NCI-H2227 treated with DMSO at 0.1 percent for 48 hours (cell line): ENCODE data around the gene CFAP299.
A peak's percentile ranks its signal among the peaks of the same experiment; 100 is the strongest.

ENCODE experiments used
- DNase-seq: peaks from one replicate; lab custom pipeline; 2025; lab: John Stamatoyannopoulos, UW

Gene CFAP299

DNA sequence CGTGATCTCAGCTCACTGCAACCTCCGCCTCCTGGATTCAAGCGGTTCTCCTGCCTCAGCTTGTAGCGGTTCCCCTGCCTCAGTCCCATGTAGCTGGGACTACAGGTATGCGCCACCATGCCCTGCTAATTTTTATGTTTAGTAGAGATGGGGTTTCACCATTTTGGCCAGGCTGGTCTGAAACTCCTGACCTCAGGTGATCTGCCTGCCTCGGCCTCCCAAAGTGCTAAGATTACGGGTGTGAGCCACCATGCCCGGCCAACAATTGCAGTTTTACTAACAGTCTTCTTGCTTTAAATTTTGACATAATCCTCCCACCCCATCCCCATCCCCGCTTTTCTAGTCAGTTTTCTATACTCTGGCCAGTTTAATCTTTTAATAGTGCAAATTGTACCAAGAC, 112.0 kb downstream of the CFAP299 start:
- DNase-seq, result no peak

DNA sequence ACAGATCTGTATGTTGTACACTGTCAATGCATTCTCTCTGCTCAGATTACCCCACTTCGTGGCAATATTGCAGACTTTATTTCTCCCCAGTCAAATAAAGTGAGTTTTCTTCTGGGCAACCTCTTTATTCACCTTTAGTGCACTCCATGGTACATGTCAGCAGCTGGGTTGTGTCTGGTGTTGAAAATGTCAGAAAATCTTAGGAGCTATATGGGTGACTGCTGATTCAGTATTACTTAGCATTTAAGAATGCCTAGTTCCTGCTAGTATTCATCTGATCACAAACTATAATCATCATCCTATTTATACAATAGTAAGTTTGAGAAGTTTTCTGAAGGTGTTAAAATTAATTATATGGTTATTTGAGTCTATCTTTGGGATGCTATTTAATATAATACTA, 112.5 kb downstream of the CFAP299 start:
- DNase-seq, result no peak

DNA sequence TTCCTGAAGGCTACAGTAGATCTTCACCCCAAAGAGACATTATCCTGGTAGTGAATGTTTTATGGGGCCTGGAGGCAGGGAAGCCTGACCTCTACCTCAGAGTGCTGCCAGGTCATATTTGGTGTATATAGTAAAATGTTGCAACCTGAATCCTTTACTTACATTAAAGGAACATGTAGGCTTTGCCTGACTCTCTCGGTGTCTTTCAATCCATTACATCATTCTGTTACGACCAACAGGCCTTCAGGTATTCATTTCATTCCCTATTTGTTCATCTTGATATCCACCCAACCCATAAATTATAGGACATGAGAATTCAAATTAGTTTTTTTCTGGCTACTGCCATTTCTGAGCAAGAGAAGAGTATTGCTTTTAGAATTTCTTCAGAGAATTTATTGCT, 116.5 kb downstream of the CFAP299 start:
- no peak for DNase-seq

DNA sequence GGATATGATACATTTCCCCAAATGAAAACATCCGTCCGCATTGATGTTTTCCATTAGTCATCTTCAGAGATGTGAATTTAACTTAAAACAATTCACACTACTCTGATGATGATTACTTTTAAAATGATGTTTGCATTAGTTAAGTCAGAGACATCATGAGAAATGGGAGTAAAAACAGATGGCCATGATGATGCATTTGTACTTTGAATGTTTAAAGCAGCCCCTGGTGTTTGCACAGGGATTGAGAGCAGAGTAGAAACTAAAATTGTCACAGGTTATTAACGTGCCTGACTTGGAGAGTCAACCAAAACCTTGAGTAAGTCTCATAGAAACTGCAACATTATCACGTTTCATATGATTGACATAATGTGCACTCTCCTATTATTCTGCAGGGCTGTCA, 117.2 kb downstream of the CFAP299 start:
- no peak for DNase-seq

DNA sequence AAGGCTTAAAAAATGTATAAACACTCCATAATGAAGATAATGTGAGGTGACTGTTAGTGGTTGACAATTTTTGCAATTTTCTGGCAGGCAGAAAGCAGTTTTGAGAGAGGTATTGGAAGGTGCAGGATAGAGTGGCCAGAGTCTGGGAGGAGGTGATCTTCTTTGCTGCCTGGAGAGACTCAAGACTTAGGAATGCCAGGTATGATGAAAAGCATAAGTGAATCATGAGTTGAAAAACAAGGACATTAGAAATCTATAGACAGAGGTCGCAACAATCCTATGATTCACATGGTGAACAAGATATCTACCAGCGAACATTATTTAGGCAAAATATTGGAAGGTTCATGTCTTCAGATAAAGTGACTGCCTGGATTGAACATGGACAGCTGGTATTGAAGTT, 118.5 kb downstream of the CFAP299 start:
- DNase-seq, result no peak

DNA sequence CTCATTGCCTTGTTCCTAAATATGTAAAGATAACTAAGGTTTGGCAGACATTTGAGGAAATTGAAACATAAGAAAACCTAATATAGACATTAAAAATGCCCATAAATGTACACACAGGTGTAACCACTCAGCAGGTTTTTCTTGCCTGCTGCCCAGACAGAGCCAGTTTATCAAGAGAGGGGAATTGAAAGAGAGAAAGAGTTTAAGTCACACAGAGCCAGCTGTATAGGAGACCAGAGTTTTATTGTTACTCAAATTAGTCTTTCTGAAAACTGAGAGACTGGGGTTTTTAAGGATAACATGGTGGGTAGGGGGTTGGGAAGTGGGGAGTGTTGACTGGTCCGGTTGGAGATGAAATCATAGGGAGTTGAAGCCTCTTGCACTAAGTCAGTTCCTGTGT, 119.0 kb downstream of the CFAP299 start:
- no peak for DNase-seq

DNA sequence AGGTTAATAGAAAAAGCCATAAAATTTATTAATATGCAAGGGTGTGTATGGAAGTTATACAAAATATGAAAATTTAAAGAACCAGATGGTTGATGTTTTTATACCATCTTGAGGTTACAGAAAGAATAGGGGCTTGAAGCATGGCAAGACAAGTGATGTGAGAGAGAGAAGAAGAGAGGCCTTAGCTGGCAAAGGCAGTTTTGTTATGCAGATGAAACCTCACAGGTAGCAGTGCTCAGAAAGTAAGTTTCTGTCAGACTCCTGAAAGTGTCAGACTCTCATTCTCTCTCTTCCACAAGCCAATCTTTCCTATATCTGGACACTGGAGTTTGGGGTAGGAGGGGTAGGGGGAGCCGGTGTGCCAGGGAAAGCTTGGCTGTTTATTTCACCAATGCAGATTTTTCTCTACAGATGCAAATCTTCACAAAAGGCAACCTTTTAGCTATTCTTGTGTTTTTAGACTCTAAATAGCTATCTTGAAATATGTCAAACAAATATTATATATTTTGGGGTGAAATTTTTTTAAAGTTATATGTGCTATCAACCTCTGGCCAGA, 124.5 kb downstream of the CFAP299 start:
- no peak for DNase-seq

DNA sequence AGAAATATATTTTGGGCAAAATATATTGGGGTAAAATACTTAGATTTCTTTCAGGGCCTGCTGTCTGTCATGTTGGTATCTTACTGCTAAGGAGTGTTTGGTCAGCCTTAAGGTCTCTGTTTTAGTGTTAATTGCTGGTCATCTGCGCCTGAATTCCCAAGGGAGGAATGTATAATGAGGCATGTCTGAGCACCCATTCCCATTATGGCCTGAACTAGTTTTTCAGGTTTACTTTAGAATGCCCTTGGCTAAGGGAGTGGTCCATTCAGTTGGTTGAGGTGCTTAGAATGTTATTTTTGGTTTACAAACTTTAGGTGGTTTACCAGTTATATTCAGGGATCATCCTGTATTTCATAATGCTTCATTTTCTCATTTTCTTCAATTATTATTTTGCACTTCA, 125.9 kb downstream of the CFAP299 start:
- no peak for DNase-seq

DNA sequence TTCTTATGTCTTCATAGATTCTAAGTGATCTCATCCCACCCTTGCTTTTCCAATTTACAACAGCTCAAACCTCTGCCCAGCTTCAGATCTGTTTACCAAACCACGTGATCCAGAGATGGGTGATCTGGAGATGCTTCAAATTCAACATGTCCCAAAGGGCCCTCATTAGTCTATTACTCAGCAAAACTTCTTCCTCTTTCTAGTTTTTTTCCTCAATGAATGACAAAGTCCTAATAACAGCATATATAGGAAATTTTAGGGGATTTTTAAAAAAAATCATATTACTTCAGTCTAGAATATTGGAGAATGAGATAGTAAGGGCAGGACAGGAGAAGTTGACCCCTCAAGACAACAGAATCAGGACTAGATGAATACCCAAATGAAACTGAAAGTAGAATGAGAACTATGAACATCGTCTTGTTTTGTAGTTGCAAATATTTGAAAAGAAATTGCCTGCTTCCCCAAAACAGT, 127.1 kb downstream of the CFAP299 start:
- no peak for DNase-seq

DNA sequence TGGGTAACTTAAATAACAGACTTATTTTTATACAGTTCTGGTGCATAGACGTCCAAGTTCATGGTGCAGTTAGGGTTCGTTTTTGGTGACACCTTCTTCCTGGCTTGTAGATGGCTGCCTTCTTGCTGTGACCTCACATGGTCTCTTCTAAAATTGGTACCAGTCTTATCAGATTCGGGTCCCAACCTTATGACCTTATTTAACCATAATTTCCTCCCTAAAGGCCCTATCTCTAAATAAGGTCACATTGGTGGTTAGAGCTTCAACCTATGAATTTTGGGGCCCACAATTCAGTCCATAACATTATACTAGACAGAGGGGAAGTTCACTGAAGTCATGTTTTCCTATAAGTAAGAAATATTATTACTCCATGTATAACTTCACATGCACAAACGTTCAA, 128.0 kb downstream of the CFAP299 start:
- no peak for DNase-seq

DNA sequence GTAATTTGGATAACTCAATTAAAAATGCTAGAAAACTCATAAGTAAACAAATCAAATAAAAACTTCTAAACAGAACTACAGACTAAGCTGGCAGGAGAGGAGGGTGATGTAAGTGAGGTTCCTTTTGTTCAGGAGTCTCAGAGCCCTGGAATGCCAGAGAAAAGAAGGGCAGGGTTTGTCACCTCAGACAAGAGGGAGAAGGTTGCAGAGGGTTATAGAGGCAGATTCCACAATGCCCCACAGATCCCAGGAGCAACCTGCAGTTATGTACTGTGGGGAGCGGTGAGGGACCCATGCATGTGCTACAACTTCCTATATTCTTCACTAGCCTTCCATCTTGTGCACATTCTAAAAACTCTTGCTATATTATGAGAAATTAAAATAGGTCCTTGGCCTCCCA, 129.7 kb downstream of the CFAP299 start:
- no peak for DNase-seq

DNA sequence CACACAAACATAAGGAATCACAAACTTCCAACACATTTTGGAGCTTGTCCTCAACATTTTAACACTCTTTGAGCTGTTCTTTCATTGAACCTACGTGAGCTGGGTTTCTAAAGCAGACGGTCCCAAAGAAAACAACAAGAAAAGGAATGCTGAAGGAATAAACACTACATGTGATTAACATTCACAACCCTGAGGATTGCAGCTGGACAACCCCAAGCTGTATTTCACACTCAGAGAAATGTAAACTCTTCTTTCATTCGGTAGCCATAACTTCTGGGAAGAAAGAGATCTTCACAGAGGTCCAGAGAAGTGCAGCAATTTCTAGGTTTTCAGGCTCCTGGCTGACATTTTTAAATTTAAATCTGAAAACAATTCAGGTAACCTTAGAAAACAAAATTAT, 130.2 kb downstream of the CFAP299 start:
- DNase-seq, result no peak

DNA sequence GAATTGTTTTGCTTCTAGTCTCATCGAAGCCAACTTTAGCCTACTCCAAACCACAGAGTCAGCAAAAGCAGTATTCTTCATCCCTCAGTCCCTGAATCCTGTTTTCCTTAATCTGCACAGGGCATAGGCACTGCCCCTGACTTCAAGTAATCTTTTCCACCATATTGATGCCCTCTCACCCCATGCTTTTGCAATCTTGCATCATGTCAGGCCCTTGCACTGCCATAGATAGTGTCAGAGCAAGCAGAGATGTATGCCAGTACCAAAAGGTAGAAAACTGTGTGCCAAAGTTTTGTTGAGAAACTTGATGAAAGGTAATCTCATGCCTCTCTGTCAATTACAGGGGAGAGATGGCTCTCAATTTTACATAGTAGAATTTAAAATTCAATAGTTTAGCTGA, 131.1 kb downstream of the CFAP299 start:
- no peak for DNase-seq

DNA sequence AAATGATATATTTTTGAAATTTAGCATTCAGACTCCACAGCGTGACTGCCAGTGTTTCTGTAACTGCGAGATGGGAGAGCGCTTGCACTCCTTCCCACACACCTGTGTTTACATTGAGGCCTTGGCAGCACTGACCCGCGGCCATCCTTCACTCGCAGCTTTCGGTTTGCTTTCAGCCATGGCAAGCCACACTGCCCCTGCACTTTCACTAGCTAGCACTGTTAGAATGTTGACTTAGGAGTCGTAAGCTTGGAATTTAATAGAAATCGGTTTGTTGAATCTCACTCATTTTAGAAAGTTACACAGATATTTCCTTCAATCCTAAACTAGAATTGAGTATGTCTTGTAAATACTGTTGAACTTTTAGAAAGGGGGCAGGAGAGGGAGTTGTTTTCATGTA, 136.2 kb downstream of the CFAP299 start:
- DNase-seq, result peak; percentile 17

DNA sequence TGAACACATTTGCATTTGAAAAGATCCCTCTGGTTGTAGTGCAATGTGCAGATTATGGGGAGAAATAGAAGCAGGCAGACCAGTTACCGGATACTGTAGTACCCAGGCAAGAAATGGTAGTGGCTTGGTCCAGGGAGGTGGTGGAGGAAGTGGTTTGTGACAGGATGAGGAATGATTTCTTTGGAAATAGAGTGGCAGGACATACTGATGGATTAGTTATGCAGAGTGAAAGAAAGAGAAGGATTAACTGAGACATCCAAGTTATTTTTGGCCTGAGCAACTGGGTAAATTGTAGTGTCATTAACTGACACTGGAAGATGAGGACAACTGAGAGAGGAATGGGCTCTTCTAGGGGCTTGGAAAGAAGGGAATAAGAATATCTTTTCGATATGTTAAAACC, 139.7 kb downstream of the CFAP299 start:
- no peak for DNase-seq

DNA sequence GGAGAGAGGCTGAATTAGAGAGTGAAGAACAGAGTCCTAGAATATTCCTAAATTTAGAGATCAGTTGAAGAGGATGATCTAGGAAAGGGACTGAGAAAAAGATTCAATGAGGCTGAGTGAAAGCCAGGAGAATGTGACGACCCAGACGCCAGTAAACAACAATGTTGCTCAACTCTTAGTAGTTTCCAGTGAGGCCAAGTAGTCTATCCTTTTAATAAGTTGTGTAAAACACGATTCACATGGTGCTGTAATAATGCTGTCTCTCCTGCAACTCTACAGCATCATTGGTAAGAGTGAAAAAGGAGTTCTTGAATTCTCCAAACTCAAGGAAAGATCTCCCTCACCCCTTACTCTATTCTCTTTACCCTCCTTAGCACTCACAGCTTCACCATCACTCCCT, 140.3 kb downstream of the CFAP299 start:
- DNase-seq, result no peak

DNA sequence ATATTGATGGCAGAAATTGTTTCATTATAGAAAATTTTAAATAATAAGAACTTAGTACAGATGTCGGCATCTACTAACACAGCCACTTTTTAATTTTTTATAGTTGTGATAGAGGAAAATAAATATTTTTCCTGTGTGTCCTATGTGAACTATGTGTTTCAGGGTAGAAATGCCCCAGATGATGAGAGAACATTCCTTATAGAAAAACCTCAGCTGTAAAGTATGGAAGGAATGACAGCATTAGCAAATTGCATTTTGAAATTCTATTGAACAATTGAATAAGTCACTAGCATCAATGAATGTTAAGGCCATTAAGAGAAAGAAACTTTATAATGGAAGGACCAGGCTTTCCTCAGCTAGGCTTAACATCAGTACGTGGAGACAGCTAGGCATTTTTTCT, 149.2 kb downstream of the CFAP299 start:
- DNase-seq, result no peak

DNA sequence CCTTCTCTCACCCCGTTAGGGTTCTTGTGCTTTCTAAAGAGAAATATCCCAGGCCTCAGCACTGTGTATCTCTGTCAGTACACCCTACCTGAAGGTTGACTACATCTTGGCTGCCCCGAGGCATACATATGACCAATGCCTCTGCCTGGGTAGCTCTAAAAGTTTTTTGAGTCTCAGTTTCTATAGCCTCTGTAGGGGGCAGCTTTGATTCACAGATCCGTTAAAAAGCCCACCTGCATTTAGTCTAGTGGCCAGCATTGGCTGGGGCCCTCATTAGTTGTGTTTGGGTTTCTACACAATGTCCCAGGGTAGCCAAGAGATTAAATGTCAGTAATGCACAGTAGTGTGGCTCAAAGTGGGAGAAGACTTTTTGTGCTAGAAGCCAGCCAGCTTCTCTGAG, 151.1 kb downstream of the CFAP299 start:
- no peak for DNase-seq

DNA sequence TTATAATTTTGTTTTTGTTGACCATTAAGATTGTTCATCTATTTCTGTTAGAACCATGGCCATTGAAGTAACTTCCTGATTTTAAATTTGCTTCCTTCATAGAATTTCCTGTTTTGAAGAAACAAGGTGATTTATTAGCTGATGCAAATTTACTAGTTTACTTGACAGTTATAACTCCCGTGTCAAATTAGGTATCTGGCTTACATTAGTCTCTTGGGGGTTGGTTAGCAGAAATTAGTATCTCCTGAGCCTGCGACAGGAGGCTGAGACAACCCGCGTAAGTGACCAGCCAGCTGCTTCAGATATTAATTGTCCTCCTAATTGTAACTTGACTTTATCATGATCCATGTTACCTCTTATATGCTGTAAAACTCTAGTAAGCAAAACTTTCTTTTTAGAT, 154.3 kb downstream of the CFAP299 start:
- no peak for DNase-seq

DNA sequence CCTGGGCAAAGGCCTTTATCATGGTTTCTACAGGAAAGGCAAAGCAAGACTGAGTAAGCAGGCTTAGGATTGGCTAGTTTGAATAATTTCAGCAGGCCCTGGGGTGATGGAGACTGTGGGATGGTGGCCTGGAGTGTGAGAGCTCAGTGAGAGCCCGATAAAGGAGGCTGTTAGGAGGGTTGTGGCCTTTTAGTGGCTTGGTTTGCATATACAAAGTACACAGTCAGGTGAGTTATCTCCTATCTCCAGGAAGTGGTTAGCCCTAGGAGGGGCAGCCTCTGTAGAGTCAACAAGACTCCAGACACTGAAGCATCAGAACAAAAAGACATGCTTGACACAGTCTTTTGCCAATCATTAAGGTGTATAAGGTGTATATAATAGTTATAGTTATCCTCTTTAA, 157.2 kb downstream of the CFAP299 start:
- DNase-seq, result no peak

DNA sequence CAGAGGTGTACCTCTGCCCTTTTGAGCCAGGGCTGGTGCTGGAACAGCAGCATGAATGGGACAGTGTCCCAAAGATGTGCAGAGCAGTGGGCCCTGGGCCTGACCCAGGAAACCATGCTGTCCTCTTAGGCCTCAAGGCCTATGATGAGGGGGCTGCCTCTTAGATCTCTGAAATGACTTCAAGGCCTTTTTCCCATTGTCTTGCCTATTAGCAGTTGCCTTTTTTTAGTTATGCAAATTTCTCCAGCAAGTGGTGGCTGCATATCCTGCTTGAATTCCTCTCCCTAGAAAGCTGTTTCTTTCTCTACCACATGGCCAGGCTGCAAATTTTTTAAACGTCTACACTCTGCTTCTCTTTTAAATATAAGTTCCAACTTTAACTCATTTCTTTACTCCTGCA, 160.3 kb downstream of the CFAP299 start:
- DNase-seq, result no peak

DNA sequence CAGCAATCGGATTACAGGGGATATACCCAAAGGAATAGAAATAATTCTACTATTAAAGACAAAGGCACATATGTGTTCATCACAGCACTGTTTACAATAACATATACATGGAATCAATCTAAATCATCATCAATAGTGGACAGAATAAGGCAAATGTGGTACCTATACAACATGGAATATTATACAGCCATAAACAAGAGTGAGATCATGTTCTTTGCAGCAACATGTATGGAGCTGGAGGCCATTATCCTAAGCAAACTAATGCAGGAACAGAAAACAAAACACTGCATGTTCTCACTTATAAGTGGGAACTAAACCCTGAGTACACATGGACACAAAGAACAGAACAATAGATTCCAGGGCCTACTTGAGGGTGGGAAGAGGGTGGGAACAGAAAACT, 163.2 kb downstream of the CFAP299 start:
- no peak for DNase-seq

DNA sequence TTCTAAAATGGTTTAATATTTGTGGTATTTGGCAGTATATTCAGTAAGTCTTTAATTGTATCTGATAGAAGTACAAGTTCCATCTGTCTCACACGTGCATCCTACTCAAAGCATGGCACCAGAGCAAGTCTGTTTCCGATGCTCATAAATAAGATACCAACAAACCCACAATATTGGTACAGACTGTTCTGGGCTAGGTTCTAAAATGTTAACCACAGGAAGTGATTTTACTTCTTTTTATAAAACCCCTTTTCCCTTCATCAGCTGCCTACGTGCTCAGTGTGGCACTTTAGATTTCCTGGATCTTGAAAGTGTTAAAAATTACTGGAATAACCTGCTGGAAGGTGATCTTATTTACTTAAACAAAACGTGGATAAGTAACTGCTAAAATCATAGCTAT, 165.1 kb downstream of the CFAP299 start:
- DNase-seq, result no peak

DNA sequence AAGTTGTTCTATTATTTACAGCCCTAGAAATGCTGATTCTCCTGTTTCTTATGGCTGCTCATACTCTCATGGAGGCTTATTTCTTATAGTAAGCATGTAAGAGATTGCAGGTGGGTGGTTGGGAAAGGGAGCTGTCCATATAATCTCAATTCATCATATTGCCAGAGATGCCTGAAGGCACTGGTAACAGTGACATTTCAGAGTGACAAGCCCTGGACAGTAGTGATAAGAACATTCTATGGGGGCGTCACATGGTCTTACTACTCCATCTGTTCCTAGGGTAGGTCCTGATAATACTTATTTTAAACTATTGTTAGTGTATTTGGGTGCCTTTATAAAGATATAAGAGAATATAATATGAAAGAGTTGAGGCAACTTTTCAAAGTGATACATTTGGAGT, 171.5 kb downstream of the CFAP299 start:
- DNase-seq, result no peak

DNA sequence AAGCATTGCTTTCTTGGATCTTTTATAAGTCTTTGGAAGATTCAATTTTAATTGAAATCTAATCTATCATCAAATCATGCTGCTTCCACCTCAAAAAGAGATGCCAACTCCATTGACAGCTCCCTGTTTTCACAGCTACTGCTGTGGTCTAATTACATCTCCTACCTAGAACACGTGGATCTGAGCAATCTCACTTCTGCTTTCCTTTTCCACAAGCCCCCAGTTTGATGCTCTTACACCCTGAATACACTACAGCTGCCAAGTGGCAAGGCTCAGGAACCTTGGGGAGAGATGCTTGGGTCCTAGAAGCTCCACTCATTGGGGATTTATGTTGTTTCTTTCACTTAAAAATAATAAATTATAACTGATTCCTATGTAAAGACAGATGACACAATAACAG, 172.0 kb downstream of the CFAP299 start:
- DNase-seq, result no peak
